HepG2 (cell line): ENCODE data around the gene DTNA.

ENCODE experiments used
- DNMT1 ChIP-seq: sonication (generic); formaldehyde crosslinking; IDR thresholded peaks from 2 replicates; pipeline ENCODE4 v1.5.1; 2020; ENCODE audit warnings: mild to moderate bottlenecking, missing genetic modification reagents
- EZH2 ChIP-seq: conservative IDR thresholded peaks from 2 replicates; pipeline ENCODE4 v1.6.1; 2012; ENCODE audit warnings: mild to moderate bottlenecking, low read depth, low read length, moderate library complexity
- MAFK ChIP-seq, 2 experiments: IDR thresholded peaks in 1 of 2; conservative IDR thresholded peaks in 1 of 2; 2 replicates each; pipeline ENCODE4 v1.6.1; 2011; ENCODE audit warnings: improper control_type of control experiment in 2 of 2, low read length in 2 of 2
- ZNF674 ChIP-seq: sonication (generic); formaldehyde crosslinking; IDR thresholded peaks from 2 replicates; pipeline ENCODE4 v1.5.0; 2020; ENCODE audit warnings: low read depth, mild to moderate bottlenecking, missing genetic modification reagents

GRCh38 chr18:34923911-34924310 lies 213.8 kb downstream of the DTNA start:
- TF ChIP-seq ZNF674 (no peak), DNMT1 (CRISPR knock-in tag) (no peak), EZH2 (no peak), MAFK (conservative IDR thresholded peaks at IDR 0.05 in 1 of 2, IDR thresholded peaks at IDR 0.05 in 1 of 2; ENCODE audit: low read length in 2 of 2) (no peak)
